NCI-H2029 (cell line): ENCODE data around the gene DDB1.

ENCODE experiments used
- DNase-seq: peaks from one replicate; lab custom pipeline; 2025; lab: John Stamatoyannopoulos, UW

Gene DDB1

GRCh38 chr11:61294717-61295595, 37.9 kb downstream of the DDB1 start, which contains the start of gene VWCE:
Gene VWCE, minus strand, starts transcription at chr11:61295316. Its CDS starts 279 bp downstream, at chr11:61295037.
- peak; percentile 30 for DNase-seq

- DNase-seq: no peak
Observed at GRCh38 chr11:61293867-61294716, 38.8 kb downstream of the DDB1 start.

DNA sequence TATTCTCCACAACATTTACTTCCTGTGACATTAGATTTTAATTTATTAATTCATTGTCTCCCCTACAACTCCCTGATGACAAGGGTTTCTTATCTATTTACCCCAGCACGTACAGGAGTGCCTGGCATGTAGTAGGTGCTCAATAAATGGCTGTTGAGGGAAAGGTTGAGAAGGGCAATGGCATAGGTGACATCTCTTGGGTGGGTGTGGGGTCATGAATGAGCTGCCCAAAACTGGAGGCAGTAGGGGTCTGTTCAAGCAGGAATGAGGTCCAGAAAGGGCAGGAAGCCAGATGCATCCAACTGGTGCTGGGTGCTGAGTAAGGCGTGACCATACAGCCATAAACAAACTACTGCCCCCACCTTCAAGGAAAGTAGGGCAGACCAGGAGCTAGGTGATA, 40.5 kb downstream of the DDB1 start:
- no peak for DNase-seq

- no peak for DNase-seq
Observed at GRCh38 chr11:61290905-61291690, 41.8 kb downstream of the DDB1 start.

DNA sequence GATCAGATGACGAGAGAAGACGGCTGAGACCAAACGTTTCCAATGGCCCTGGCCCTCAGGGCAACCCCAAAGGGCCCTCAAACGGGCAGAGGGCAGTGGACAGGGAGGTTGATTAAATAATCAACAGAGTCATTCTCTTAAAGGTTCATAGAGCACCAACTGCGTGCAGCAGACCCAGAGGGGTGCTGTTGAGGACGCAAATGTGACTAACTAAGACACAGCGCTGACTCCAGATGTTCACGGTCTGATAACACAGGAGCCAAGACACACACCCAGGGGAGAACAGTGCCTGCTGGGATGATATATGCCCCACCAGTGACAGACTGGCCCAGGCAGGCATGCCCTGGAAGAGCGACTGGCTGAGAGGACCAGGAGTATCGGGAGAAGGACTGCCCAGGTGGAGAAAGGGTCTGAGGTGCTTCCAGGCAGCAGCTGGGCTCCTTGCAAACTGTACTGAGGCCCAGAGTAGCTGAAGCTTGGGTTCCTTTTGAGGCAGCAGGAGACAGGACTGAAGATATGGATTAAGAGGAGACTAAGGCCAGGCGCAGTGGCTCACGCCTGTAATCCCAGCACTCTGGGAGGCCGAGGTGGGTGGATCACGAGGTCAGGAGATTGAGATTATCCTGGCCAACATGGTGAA, 45.4 kb downstream of the DDB1 start:
- no peak for DNase-seq

DNA sequence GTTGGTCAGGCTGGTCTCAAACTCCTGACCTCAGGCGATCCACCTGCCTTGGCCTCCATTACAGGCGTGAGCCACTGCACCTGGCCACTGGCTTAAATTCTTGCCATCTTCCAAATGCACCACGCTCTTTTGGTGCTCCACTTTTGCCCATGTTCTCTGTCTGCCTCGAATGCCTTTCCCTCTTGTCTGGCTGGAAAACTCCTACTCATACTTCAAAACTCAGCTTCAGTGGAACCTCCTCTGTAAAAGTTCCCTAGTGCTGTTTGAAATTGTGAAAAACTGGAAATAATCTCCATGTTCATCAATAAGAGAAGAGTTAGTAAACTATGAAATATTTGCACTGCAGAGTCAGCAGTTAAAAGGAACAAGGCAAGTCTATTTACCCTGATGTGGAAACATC, 49.3 kb downstream of the DDB1 start:
- DNase-seq: no peak

DNA sequence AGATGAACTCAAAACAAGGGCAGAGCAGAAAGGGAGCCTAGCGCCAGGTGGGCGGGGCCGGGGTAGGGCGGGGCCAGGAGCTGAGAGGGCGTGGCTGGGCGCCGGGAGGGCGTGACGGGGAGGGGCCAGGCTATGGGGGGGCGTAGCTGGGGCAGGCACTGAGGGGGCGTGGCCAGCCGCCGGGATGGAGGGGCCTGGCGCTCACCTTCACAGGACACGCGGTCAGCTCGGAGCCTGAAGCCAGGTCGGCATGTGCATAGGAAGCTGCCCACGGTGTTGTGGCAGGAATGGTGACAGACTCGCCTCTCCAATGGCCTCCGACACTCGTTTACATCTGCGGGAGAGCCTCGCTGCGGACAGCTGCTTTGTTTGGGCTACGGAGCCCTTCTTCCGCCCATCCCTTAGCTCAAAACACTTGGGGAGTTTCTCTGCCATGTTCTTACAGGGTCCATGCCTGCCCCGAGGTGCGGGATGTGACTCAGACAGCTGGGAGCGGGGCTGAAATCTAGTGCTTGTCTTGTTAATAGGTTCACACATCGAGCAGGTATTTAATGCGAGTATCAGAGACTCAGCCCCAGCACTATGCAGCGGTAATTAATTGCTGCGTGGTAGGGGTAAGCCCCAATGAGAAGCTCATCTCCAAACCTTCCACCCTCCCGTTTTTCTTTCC, 51.2 kb downstream of the DDB1 start:
- peak; percentile 41 for DNase-seq

DNA sequence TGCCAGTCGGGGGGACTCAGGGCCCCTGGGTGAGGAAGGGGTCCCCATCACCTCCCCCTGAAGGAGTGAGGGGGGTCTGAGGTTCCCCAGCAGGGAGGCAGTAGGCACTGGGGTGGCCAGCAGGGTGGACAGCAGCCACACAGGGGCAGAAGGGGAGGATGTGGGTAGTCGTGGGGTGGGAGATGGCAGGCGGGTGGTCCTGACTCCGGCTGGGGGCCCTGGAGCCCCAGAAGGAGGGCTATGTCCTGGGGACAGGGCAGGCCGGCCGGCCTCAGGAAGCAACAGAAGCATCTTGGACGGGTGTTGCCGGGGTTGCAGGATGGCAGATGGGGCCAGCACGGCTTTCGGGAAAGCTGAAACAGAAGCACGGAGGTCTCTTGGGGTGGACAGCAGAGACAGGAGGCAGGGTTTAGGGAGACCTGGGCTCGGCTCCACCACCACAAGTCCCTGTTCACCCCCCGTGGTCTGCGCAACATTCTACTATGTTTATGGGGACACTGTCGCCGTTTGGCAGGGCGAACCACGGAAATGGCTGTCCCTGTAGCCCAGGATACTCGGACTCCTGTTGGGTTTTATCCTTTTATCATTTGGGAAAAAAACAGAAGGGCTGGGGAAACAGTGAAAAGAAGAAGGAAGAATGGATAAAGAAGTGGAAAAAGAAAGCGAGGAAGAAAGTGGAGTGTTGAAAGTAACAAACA, 51.9 kb downstream of the DDB1 start:
- no peak for DNase-seq

DNA sequence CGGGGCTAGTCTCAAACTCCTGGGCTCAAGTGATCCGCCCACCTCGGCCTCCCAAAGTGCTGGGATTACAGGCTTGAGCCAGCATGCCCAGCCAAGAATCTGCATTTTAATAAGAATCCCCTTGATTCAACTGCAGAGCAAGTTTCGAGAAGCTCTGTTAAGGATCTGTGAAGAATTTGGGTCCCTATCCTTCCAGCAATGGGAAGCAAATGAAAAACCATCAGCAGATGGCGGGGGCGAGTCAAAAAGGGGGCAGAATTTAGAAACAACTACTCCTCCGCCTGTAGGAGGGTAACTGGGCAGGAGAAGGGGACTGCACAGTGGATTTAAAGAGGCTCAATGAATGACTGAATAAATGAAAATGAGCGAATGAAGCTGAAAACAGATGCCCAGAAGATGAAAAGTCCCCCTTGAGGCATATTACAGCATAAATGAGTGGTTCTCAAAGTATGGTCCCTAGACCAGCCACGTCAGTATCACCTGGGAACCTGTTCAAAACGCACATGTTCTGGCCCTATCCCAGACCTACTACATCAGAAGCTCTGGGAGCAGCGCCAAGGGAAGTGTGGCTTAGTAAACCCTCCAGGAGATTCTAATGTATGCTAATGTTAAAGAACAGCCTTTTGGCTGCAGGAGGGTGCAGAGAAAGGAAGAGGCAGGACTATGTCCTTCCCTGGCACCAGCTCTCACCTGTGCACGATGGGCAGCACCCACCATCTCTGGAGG, 52.8 kb downstream of the DDB1 start:
- DNase-seq: peak; percentile 93

GRCh38 chr11:61278001-61278470, 54.9 kb downstream of the DDB1 start:
- DNase-seq: no peak

DNA sequence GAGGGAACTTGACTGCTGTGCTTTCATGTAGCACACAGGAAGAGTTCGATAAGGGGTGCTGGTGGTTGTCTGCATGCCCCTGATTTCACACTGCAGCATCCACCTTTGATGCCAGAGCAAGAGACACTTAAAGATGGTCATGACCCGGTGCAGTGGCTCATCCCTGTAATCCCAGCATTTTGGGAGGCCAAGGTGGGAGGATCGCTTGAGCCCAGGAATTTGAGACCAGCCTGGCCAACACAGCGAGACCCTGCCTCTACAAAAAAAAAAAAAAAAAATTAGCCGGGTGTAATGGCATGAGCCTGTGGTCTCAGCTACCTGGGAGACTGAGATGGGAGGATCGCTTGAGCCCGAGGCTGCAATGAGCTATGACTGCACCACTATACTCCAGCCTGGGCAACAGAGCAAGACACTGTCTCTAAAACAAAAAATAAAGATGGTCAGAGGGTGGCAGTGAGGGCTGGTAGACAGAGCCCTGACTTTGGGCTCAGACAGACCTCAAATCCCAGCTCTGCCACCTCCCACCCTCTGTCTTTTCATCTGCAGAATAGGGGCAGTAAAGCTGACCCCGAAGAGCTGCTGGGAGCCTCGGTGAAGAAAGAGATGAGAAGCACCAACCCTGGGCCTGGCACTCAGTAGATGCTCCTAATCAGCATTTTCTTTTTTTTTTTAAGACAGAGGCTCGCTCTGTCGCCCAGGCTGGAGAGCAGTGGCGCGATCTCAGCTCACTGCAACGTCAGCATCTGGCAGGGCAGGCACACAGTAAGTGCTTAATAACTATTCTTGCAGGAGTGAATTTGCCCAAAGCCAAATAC, 55.5 kb downstream of the DDB1 start:
- no peak for DNase-seq

DNA sequence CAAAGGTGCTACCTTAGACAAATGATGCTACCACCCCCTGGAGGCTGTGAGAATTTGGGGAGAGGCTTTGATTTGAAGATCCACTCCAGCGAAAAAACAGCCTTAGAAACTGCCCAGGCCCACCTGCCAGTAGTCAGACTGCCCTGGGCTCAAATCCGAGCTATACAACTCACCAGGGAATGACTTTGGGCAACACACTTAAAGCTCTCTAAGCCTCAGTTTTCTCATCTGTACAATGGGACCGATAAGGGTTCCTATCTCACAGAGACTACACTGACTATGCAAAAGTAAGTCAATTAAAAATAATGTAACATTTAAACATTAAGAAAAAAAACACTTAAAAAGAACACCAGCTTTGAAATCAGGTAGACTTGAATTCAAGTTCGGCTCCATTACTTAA, 57.7 kb downstream of the DDB1 start:
- DNase-seq: no peak

DNA sequence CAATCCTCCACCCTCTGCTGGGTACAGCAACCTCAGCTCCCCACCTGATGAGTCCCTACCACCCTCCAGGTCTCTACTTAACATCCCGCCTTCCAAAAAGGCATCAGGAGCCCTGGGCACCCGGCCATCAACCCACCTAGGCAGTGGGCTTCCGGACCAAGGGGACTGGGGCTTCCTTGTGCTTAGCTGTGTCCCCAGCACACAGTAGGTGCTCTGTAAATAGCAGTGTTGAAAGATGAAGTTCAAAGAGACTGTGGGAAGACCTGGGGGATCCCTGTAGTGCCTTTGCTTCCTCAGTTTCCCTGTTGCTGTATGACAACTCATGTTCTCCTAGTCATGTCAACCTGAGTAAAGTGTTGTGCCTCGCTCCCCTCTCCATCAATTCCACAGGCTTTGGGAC, 58.8 kb downstream of the DDB1 start:
- DNase-seq: no peak

DNA sequence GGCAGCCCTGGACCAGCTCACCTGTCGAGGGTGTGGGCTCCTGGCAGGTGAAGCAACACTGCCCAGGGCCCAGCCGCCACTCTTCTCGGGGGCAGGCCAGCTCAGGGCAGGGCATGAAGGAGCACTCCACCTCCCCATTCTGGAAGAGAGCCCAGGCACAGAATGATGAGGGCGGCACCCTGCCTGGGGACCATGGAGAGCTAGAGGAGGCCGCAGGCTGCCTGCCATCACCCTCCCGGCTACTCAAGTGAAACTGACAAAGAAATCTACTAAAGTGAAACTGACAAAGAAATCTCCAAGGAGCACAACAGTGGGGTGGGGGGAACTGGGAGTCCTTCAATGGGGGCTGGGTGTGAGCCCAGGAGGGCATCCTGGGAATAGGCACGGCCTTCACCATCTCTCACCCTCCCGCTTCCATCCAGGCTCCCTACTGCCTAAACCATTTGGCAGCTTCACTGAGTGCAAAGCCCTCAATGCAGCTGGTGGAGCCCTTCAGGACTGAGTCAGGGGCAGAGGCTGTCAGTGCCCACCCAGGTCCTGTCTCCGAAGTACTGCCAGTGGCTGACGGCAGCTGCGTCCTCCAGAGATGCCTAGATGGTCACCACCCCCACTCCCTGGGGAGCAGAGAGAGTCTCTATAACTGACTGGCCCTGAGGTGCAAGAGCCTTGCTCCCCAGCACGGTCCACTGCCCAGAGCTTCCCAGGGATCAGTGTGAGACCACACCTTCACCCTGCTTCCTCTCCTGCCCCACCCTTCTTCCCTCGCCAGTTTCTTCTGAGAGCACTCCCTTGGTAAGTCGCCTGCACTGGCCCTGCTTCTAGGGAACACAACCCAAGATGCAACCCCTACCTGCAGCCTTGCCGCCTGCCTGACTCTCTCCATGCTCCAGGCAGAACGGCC, 59.5 kb downstream of the DDB1 start:
- DNase-seq: peak; percentile 74

- no peak for DNase-seq
Observed at GRCh38 chr11:61272731-61273130, 60.2 kb downstream of the DDB1 start.

DNA sequence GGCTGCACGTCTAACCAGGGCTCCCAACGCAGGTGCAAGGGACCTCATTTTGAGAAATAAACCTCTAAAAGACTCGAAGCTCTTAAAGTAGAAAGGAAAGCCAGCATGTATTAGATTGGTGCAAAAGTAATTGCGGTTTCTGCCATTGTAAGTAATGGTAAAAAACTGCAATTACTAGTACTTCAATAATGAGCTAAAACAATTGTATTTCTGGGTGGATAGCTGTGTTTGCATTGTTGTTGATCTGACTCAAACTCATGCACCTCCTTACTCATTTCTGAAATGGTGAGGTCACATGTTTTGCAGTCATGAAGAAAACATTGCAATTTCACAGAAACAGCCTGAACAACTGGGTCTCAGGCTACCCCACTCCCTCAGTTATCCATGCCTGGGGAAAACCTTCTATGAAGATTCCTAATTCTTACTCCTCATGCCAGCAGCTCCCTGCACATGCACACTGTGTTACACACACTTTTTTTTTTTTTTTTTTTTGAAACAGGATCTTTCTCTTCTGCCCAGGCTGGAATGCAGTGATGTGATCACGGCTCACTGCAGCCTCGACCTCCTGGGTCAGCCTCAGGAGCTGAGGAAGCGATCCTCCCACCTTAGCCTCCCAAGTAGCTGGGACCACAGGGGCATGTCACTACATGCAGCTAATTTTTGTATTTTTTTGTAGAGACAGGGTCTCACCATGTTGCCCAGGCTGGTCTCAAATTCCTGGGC, 62.4 kb downstream of the DDB1 start:
- no peak for DNase-seq
